ENCODE measurements around the gene ZNF91. TPM values are rescaled to one million over a fixed set of nuclear protein-coding genes. Genes with fewer than 3 reads are reported as not detected.

The ZNF91 gene
- polyA plus RNA-seq, 1 donor (not counting 4 experiments of a cell fraction or from before 2014, with no cell fraction given) = 14.1 TPM

DNA sequence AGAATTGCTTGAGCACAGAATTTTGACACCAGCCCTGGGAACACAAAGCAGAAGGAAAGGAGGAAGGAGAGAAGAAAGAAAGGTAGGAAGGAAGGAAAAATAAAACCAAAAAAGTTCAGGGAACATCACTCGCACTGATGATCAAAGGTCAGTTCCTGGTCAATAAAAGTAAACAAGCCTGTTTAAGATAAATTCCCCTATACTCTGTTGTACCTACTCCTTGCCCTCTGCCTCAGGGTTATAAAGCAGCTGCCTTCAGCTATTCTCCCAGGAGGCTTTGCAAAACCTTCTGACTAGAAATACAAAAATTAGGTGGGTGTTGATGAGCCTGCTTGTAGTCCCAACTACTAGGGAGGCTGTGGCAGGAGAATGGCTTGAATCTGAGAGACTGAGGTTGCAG is 14.9 kb upstream of the ZNF91 start:
- no peaks in the 10 kb centered on the region for H4K20me1 ChIP-seq (ENCODE audit: control insufficient read depth, extremely low read depth, insufficient read depth, low read length)
- dilution Hi-C loops (cut with MboI; ENCODE audit: extremely low pct_ligation_motif_present, low sequenced_read_pairs) = no loop called here
- TF ChIP-seq EZH2 (IDR thresholded peaks at IDR 0.05; ENCODE audit: low read length) = no peak
- TF ChIP-seq, protein P1, sequence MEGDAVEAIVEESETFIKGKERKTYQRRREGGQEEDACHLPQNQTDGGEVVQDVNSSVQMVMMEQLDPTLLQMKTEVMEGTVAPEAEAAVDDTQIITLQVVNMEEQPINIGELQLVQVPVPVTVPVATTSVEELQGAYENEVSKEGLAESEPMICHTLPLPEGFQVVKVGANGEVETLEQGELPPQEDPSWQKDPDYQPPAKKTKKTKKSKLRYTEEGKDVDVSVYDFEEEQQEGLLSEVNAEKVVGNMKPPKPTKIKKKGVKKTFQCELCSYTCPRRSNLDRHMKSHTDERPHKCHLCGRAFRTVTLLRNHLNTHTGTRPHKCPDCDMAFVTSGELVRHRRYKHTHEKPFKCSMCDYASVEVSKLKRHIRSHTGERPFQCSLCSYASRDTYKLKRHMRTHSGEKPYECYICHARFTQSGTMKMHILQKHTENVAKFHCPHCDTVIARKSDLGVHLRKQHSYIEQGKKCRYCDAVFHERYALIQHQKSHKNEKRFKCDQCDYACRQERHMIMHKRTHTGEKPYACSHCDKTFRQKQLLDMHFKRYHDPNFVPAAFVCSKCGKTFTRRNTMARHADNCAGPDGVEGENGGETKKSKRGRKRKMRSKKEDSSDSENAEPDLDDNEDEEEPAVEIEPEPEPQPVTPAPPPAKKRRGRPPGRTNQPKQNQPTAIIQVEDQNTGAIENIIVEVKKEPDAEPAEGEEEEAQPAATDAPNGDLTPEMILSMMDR (optimal IDR thresholded peaks at IDR 0.05 in 1 of 3, IDR thresholded peaks at IDR 0.05 in 1 of 3, conservative IDR thresholded peaks at IDR 0.05 in 1 of 3; ENCODE audit: extremely low read depth in 1 of 3, insufficient read depth in 2 of 3, low read length in 3 of 3) = no peak
- DNase-seq (ENCODE audit: low read depth, low spot score) = no peak
- no peak overlapping the region for H3K27ac ChIP-seq (ENCODE audit: control insufficient read depth, insufficient read depth, low read length)
- no peaks in the 10 kb centered on the region for H3K27me3 ChIP-seq (ENCODE audit: control insufficient read depth, extremely low read depth, insufficient read depth, low read length)
- H2AFZ ChIP-seq (ENCODE audit: control insufficient read depth, low read length) = no peak overlapping the region
- no peak overlapping the region for H3K4me2 ChIP-seq (ENCODE audit: control insufficient read depth, extremely low read depth, insufficient read depth, low read depth, low read length)
- no peak overlapping the region for H3K4me3 ChIP-seq (ENCODE audit: control insufficient read depth in 2 of 3, extremely low read depth in 1 of 3, insufficient read depth in 2 of 3, low read depth in 1 of 3, low read length in 3 of 3)
- no peaks in the 10 kb centered on the region for H3K4me1 ChIP-seq (ENCODE audit: control insufficient read depth, extremely low read depth, insufficient read depth, low read length)
- no peak overlapping the region for H3K9ac ChIP-seq (ENCODE audit: control insufficient read depth, extremely low read depth, insufficient read depth, low read length)
- FAIRE-seq = no peak
- H3K9me3 ChIP-seq (ENCODE audit: control insufficient read depth, low read depth, low read length) = no peaks in the 10 kb centered on the region
- no peaks in the 10 kb centered on the region for H3K9me1 ChIP-seq (ENCODE audit: control insufficient read depth, extremely low read depth, insufficient read depth, low read length)
- H3K36me3 ChIP-seq (ENCODE audit: control insufficient read depth in 2 of 2, extremely low read depth in 1 of 2, insufficient read depth in 2 of 2, low read length in 2 of 2) = no peaks in the 10 kb centered on the region
- no peaks in the 10 kb centered on the region for H3K79me2 ChIP-seq (ENCODE audit: control insufficient read depth, insufficient read depth, low read length)

DNA sequence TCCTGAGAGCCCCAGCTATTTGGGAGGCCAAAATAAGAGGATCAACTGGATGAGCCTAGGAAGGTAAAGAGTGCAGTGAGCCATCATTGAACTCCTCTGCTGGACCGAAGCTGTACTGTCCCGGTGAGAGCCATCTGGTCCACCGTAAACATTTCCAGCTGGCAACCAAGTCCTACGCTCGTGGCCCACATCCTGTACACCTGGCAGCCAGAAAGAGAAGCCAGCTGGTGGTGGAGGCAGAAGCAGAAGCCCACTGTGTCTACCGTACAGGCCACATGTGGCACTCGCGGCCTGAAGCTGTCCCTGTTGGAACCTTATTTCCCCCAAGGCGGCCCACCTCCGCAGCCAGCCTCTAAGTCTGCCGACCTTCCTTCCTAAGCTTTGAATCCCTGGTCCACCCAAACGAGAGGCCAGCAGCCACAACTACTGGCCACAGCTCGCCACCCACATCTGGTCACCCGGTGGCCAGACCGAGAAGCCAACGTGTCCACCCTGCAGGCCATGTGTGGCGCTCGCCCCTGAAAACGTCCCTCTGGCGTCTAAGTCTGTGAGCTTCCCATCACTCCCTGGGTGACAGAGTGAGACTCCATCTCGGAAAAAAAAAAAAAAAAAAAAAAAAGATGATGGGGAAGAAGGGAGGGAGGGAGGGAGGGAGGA is 14.2 kb upstream of the ZNF91 start:
- H2AFZ ChIP-seq (ENCODE audit: control insufficient read depth, low read length) = no peak overlapping the region
- H3K27me3 ChIP-seq (ENCODE audit: control insufficient read depth, extremely low read depth, insufficient read depth, low read length) = no peaks in the 10 kb centered on the region
- no peak overlapping the region for H3K27ac ChIP-seq (ENCODE audit: control insufficient read depth, insufficient read depth, low read length)
- H3K9ac ChIP-seq (ENCODE audit: control insufficient read depth, extremely low read depth, insufficient read depth, low read length) = no peak overlapping the region
- H3K9me1 ChIP-seq (ENCODE audit: control insufficient read depth, extremely low read depth, insufficient read depth, low read length) = no peaks in the 10 kb centered on the region
- TF ChIP-seq, protein P1 (optimal IDR thresholded peaks at IDR 0.05 in 1 of 3, IDR thresholded peaks at IDR 0.05 in 1 of 3, conservative IDR thresholded peaks at IDR 0.05 in 1 of 3; ENCODE audit: extremely low read depth in 1 of 3, insufficient read depth in 2 of 3, low read length in 3 of 3) = no peak
- TF ChIP-seq EZH2 (IDR thresholded peaks at IDR 0.05; ENCODE audit: low read length) = no peak
- FAIRE-seq (no peak), DNase-seq (ENCODE audit: low read depth, low spot score) (no peak)
- H3K4me1 ChIP-seq (ENCODE audit: control insufficient read depth, extremely low read depth, insufficient read depth, low read length) = no peaks in the 10 kb centered on the region
- no peaks in the 10 kb centered on the region for H3K36me3 ChIP-seq (ENCODE audit: control insufficient read depth in 2 of 2, extremely low read depth in 1 of 2, insufficient read depth in 2 of 2, low read length in 2 of 2)
- no peaks in the 10 kb centered on the region for H4K20me1 ChIP-seq (ENCODE audit: control insufficient read depth, extremely low read depth, insufficient read depth, low read length)
- H3K79me2 ChIP-seq (ENCODE audit: control insufficient read depth, insufficient read depth, low read length) = no peaks in the 10 kb centered on the region
- no peaks in the 10 kb centered on the region for H3K9me3 ChIP-seq (ENCODE audit: control insufficient read depth, low read depth, low read length)
- H3K4me2 ChIP-seq (ENCODE audit: control insufficient read depth, extremely low read depth, insufficient read depth, low read depth, low read length) = no peak overlapping the region
- no peak overlapping the region for H3K4me3 ChIP-seq (ENCODE audit: control insufficient read depth in 2 of 3, extremely low read depth in 1 of 3, insufficient read depth in 2 of 3, low read depth in 1 of 3, low read length in 3 of 3)
- dilution Hi-C loops (cut with MboI; ENCODE audit: extremely low pct_ligation_motif_present, low sequenced_read_pairs) = no loop called here
